CD4-positive, alpha-beta T cell (primary cell): ENCODE measurements around the gene ZNF3. TPM values are rescaled to one million over a fixed set of nuclear protein-coding genes. Genes with fewer than 3 reads are reported as not detected.

ENCODE experiments used
- ATAC-seq: fragments of 200-7000 bp; cut with Tn5 transposase; one replicate; pipeline ENCODE4 v1.10.0; 2022; ENCODE audit warnings: mild to moderate bottlenecking; ENCODE audit not compliant: poor library complexity
- CTCF ChIA-PET: fragments of 350-600 bp; sonication (Branson Sonifier 250); formaldehyde crosslinking; loops from one replicate; lab custom pipeline; 2021; ENCODE audit warnings: antibody characterized with exemption, inconsistent platforms; lab: Charles Lee
- POLR2A ChIA-PET: fragments of 350-600 bp; sonication (Branson Sonifier 250); formaldehyde crosslinking; loops from one replicate; lab custom pipeline; 2021; ENCODE audit warnings: antibody characterized with exemption, inconsistent platforms; lab: Charles Lee
- DNase-seq, 14 experiments: peaks; one replicate each; pipeline ENCODE4 v3.0.0-alpha.2; 2013 to 2020; ENCODE audit warnings: mixed read lengths in 2 of 14
- H3K27ac ChIP-seq, 2 donors: one replicate each; pipeline versions ENCODE4 v1.5.1 to v1.7.0; 2013; ENCODE audit warnings: low read length in 2 of 2, low read depth in 1 of 2, mild to moderate bottlenecking in 1 of 2
- H3K27me3 ChIP-seq, 2 experiments: 1 replicate in 1 of 2; 2 replicates in 1 of 2; pipeline versions ENCODE4 v1.6.1 to v1.7.0; 2013; ENCODE audit warnings: low read length in 2 of 2, control low read depth in 1 of 2, mild to moderate bottlenecking in 1 of 2, moderate library complexity in 1 of 2; ENCODE audit not compliant: insufficient read depth in 2 of 2, control insufficient read depth in 1 of 2
- H3K36me3 ChIP-seq: one replicate; pipeline ENCODE4 v1.6.1; 2013; ENCODE audit warnings: low read length, control low read depth; ENCODE audit not compliant: insufficient read depth
- H3K4me1 ChIP-seq: one replicate; pipeline ENCODE4 v1.6.1; 2013; ENCODE audit warnings: low read length, control low read depth; ENCODE audit not compliant: insufficient read depth
- H3K4me3 ChIP-seq: one replicate; pipeline ENCODE4 v1.5.1; 2013; ENCODE audit warnings: mild to moderate bottlenecking, low read length, moderate library complexity
- H3K9me3 ChIP-seq, 2 experiments: 1 replicate in 1 of 2; 2 replicates in 1 of 2; pipeline versions ENCODE4 v1.6.1 to v1.7.0; 2013; ENCODE audit warnings: low read length in 2 of 2, mild to moderate bottlenecking in 2 of 2, control low read depth in 1 of 2, moderate library complexity in 1 of 2; ENCODE audit not compliant: control insufficient read depth in 1 of 2, insufficient read depth in 1 of 2
- H3K27ac Mint-ChIP-seq: one replicate; pipeline ENCODE4 v1.8.0; 2020; ENCODE audit warnings: mixed read lengths
- H3K27me3 Mint-ChIP-seq: one replicate; pipeline ENCODE4 v1.8.0; 2021; ENCODE audit warnings: mixed read lengths
- H3K36me3 Mint-ChIP-seq: one replicate; pipeline ENCODE4 v1.8.0; 2021; ENCODE audit warnings: low read depth, mixed read lengths
- H3K4me1 Mint-ChIP-seq: one replicate; pipeline ENCODE4 v1.8.0; 2021; ENCODE audit warnings: low read depth, mixed read lengths
- H3K4me3 Mint-ChIP-seq: one replicate; pipeline ENCODE4 v1.8.0; 2020; ENCODE audit warnings: mild to moderate bottlenecking, mixed read lengths
- H3K9me3 Mint-ChIP-seq: one replicate; pipeline ENCODE4 v1.8.0; 2020; ENCODE audit warnings: mixed read lengths
- CTCF ChIP-seq: fragments of 200-600 bp; IDR thresholded peaks from one replicate; pipeline ENCODE4 v1.8.0; 2022; ENCODE audit warnings: antibody characterized with exemption, mild to moderate bottlenecking
- intact Hi-C, 2 experiments: fragments of 100-400 bp; cut with DNase I in 1 of 2; cut with micrococcal nuclease in 1 of 2; formaldehyde crosslinking; loops; one replicate each; pipeline versions ENCODE4 v1.15.1 to v1.9.0; 2023 to 2025; cut with DNase I, micrococcal nuclease
- total RNA-seq, 174 experiments: library from RNA in 2 of 174; stranded (reverse) in 2 of 174; gene quantifications; one replicate each; pipeline ENCODE4 v1.2.3 and lab custom pipeline; 2021 to 2026

Gene ZNF3
- total RNA-seq, 2 experiments from 2014 or later, result 38.3 to 40.3 TPM

DNA sequence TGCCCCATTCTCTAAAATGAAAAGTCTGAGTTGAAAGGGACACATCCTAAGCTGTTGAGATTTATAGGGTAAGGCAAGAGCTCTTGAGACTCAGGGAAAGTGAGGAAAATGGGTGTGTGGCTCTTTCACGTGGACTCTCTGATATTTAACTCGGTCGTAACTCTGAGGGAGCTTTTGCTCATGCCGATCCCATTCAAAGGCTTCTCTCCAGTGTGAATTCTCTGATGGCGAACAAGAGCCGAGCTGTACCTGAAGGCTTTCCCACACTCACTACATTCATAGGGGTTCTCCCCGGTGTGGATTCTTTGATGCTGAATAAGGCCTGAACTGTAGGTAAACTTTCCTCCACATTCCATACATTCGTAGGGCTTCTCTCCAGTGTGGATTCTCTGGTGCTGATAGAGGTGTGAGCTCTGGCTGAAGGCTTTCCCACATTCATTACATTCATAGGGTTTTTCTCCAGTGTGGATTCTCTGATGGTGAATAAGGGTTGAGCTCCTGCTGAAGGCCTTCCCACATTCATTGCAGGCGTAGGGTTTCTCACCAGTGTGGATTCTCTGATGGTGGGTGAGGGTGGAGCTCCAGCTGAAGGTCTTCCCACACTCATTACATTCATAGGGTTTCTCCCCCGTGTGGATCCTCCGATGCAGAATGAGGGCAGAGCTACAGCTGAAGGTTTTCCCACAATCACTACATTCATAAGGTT, 10.4 kb downstream of the ZNF3 start:
- no peak for TF ChIP-seq CTCF
- Mint-ChIP-seq H3K27me3 (no peaks in the 10 kb centered on the region), H3K27ac (no peak overlapping the region), H3K36me3 (peaks cover 81% of the 10 kb centered on the region), H3K4me3 (no peak overlapping the region), H3K9me3 (peaks cover 10% of the 10 kb centered on the region), H3K4me1 (no peaks in the 10 kb centered on the region)
- no peaks in the 10 kb centered on the region for H3K4me1 ChIP-seq
- DNase-seq, result no peak
- intact Hi-C loops, result no loop called here
- H3K9me3 ChIP-seq, result peaks cover 31 to 33% of the 10 kb centered on the region in 2 experiments
- H3K27me3 ChIP-seq, result no peaks in the 10 kb centered on the region
- ChIA-PET CTCF (no interaction called here), POLR2A (interaction anchor here (1.0 to 1.3 kb wide), 2 partner anchors 10 to 22 kb away, joined by 3 to 5 read pairs; partner anchors contain the start of genes ZNF3 and ZSCAN21)
- no peak overlapping the region for H3K27ac ChIP-seq
- no peak overlapping the region for H3K4me3 ChIP-seq
- ATAC-seq, result no peak
- H3K36me3 ChIP-seq, result peaks cover 64% of the 10 kb centered on the region

DNA sequence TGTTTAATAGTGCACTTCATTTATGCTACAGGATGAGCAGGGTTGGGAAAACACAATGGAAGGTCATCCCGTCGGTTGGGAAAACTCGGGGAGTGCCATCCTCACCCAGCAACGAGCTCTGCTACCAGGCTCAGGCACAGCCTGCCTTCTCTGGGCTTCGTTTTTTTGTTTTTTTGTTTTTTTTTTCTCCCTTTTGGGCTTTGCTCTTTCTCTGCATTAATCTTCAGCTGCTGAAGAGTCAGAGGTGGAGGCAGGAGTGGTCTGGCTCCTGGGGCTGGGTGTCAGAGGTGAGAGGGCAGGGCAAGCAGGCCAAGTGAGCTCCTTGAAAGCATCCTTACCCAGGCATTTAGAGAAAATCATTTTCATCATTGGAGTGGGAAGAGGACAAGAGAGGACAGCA, 11.5 kb downstream of the ZNF3 start:
- no peak overlapping the region for H3K27ac Mint-ChIP-seq
- POLR2A ChIA-PET, result interaction anchor here (1.3 kb wide), 1 partner anchor 21 kb away, joined by 5 read pairs; the partner anchor contains the start of gene ZSCAN21
- no peak overlapping the region for H3K4me3 Mint-ChIP-seq
- TF ChIP-seq CTCF, result no peak
- Histone ChIP-seq H3K27me3 (no peaks in the 10 kb centered on the region), H3K4me3 (no peak overlapping the region), H3K27ac (no peak overlapping the region), H3K9me3 (peaks cover 31 to 33% of the 10 kb centered on the region in 2 experiments), H3K4me1 (no peaks in the 10 kb centered on the region), H3K36me3 (peaks cover 57% of the 10 kb centered on the region)
- DNase-seq, result no peak
- peaks cover 77% of the 10 kb centered on the region for H3K36me3 Mint-ChIP-seq
- no peak for ATAC-seq
- H3K4me1 Mint-ChIP-seq, result no peaks in the 10 kb centered on the region
- H3K9me3 Mint-ChIP-seq, result peaks cover 10% of the 10 kb centered on the region
- H3K27me3 Mint-ChIP-seq, result no peaks in the 10 kb centered on the region
- CTCF ChIA-PET, result interaction anchor here (1.0 kb wide), 1 partner anchor 17 kb away, joined by 3 read pairs; no protein-coding TSS in a partner anchor
- intact Hi-C loops, result no loop called here

DNA sequence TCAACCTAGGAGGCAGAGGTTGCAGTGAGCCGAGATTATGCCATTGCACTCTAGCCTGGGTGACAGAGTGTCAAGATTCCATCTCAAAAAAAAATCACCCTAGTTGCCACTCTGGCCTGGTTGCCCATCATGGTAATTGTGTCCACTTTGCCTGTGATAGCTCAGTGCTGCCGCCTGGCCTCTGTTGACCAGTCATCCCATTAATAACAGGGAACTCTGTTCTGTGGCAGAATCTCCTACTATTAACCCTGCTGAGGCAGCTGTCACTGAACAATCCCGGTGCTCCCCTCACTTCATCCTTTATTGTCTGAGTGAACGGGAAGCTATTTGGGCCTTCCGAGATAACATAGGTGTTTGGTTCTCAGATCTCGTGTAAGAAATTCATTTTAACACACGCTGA, 14.6 kb downstream of the ZNF3 start:
- Mint-ChIP-seq H3K4me3 (no peak overlapping the region), H3K4me1 (no peaks in the 10 kb centered on the region), H3K27me3 (no peaks in the 10 kb centered on the region), H3K27ac (no peak overlapping the region), H3K36me3 (peaks cover 68% of the 10 kb centered on the region), H3K9me3 (peaks cover 3% of the 10 kb centered on the region)
- no peaks in the 10 kb centered on the region for H3K4me1 ChIP-seq
- no peaks in the 10 kb centered on the region for H3K27me3 ChIP-seq
- H3K36me3 ChIP-seq, result peaks cover 45% of the 10 kb centered on the region
- H3K27ac ChIP-seq, result no peak overlapping the region
- DNase-seq (no peak), ATAC-seq (no peak)
- H3K9me3 ChIP-seq, result peaks cover 20 to 25% of the 10 kb centered on the region in 2 experiments
- ChIA-PET POLR2A (interaction anchor here (0.7 to 1.1 kb wide), 2 partner anchors 35 to 52 kb away, joined by 3 read pairs; partner anchors contain the start of genes AP4M1 and ZKSCAN1), CTCF (no interaction called here)
- no peak for TF ChIP-seq CTCF
- no peak overlapping the region for H3K4me3 ChIP-seq
- intact Hi-C loops, result no loop called here
